Stimulated activated naive CD8-positive, alpha-beta T cell treated with anti-CD3 and anti-CD28 coated beads, Interleukin-15, amount 100 ng/mL, for 72 hours (primary cell): ENCODE results near the gene CDAN1.

Experiments used
- ATAC-seq: fragments of 150-1000 bp; cut with Tn5 transposase; 2 replicates; pipeline ENCODE4 v1.10.0; 2021; ENCODE audit warnings: mild to moderate bottlenecking, moderate library complexity
- DNase-seq, 2 donors: peaks; one replicate each; pipeline ENCODE4 v3.0.0; 2021 to 2022
- H3K27ac Mint-ChIP-seq, 2 donors: one replicate each; pipeline ENCODE4 v1.8.0; 2022; ENCODE audit warnings: mild to moderate bottlenecking in 2 of 2, mixed read lengths in 2 of 2, moderate library complexity in 2 of 2
- H3K27me3 Mint-ChIP-seq: one replicate; pipeline ENCODE4 v1.8.0; 2022; ENCODE audit warnings: mixed read lengths
- H3K4me1 Mint-ChIP-seq: one replicate; pipeline ENCODE4 v1.8.0; 2022; ENCODE audit warnings: mild to moderate bottlenecking, mixed read lengths
- H3K4me3 Mint-ChIP-seq, 2 donors: one replicate each; pipeline ENCODE4 v1.8.0; 2022; ENCODE audit warnings: mild to moderate bottlenecking in 2 of 2, mixed read lengths in 2 of 2, moderate library complexity in 1 of 2
- H3K9me3 Mint-ChIP-seq, 2 donors: one replicate each; pipeline ENCODE4 v1.8.0; 2022; ENCODE audit warnings: mixed read lengths in 2 of 2

CDAN1 gene

DNA sequence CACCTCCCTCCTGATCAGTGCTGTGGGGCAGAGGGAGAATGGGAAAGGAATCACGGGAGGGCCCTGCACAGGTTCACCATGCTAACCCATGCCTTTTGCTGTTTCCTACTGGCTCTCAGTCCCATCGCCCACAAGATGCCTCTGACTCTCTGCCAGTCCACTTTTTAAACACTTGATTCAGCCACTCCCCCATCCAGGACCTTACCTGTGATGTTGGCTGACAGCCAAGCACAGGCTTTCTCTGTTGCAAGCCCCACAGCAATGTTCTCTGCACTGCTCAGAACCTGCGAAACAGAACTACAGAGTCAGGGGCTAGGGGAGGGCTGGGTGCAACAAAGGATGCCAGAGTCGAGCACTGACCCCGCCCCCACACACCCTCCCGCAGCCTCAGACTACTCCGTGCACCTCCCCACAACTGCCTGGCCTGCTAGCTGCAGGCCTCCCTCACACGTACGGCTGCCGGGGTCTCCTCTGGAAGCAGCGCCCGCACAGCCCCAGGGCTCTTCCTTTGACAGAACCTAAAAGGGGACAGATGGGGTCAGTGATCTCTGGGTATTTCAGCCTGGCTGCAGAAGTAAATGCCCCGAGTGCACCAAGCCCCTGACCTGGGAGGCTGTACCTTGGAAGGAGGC lies 9.1 kb downstream of the CDAN1 start:
- H3K27ac Mint-ChIP-seq = no peak overlapping the region
- peaks cover under 1% of the 10 kb centered on the region for H3K4me1 Mint-ChIP-seq
- DNase-seq (no peak), ATAC-seq (no peak)
- no peaks in the 10 kb centered on the region for H3K9me3 Mint-ChIP-seq
- H3K4me3 Mint-ChIP-seq = no peak overlapping the region
- no peaks in the 10 kb centered on the region for H3K27me3 Mint-ChIP-seq

GRCh38 chr15:42726114-42726513 lies 10.8 kb downstream of the CDAN1 start:
- Mint-ChIP-seq H3K4me3 (no peak overlapping the region), H3K27ac (no peak overlapping the region), H3K27me3 (no peaks in the 10 kb centered on the region), H3K4me1 (no peaks in the 10 kb centered on the region), H3K9me3 (no peaks in the 10 kb centered on the region)
- no peak for DNase-seq
- no peak for ATAC-seq

DNA sequence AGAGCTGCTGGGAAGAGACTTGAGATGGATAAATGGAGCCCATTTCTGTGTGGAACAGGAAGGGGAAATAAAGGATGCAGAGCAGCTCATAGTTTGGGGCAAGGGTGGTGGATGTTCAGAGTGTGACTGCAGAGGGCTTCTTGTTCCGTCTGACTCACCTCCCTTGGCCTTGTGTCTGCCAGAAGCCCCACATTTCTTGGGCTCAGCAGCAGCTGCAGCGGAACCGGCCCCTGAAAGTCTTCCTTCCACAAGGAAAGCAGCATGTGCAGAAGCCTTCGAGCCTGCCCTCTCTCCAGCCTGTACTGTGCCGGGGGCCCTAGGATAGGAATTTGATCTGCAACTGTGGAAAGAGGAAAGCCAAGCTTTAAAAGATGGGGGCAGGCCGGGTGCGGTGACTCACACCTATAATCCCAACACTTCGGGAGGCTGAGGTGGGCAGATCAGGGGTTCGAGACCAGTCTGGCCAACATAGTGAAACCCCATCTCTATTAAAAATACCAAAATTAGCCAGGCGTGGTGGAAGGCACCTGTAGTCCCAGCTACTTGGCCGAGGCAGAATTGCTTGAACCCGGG lies 11.5 kb downstream of the CDAN1 start:
- Mint-ChIP-seq H3K9me3 (no peaks in the 10 kb centered on the region), H3K4me3 (no peak overlapping the region), H3K4me1 (no peaks in the 10 kb centered on the region), H3K27me3 (no peaks in the 10 kb centered on the region), H3K27ac (no peak overlapping the region)
- DNase-seq (no peak), ATAC-seq (no peak)

DNA sequence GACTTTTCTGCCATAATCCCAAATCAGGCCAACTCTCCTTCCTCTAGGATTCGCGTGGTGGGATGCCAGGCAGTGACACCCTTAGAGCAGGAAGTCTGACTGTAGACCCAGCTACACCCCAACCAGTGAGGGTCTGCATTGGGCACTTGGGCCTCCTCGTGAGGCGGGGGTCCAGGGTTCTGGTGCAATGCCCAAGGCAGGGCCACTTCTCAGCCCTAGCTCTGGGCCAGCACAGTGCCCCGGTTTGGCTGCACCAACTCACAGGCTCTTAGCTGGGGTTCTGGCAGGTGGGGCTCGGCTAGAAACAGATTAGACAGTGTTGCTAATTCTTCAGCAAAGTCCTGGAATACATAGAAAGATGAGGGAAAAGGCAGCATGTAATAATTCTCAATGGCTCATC lies 12.7 kb downstream of the CDAN1 start:
- ATAC-seq (no peak), DNase-seq (no peak)
- Mint-ChIP-seq H3K27me3 (no peaks in the 10 kb centered on the region), H3K4me3 (no peak overlapping the region), H3K9me3 (no peaks in the 10 kb centered on the region), H3K27ac (no peak overlapping the region), H3K4me1 (no peaks in the 10 kb centered on the region)

DNA sequence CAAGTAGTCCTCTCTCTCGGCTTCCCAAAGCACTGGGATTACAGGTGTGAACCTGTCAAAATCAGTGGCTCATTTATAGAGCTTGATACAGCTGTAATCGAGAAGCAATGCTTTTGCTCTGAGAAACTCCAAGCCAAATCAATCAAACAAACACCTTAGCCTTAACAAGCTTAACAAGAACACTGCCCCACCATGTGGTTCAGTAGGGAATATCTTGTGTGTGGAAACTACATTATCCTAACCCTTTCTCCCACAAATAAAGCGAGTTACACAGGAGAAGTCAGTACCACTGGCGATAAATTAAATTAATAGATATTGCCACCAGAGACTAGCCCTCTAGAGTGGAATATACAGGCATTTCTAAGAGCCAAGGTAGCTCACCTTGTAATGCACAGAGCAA lies 13.9 kb downstream of the CDAN1 start:
- Mint-ChIP-seq H3K4me3 (no peak overlapping the region), H3K9me3 (no peaks in the 10 kb centered on the region), H3K27me3 (no peaks in the 10 kb centered on the region), H3K4me1 (no peaks in the 10 kb centered on the region), H3K27ac (no peak overlapping the region)
- DNase-seq = no peak
- no peak for ATAC-seq

DNA sequence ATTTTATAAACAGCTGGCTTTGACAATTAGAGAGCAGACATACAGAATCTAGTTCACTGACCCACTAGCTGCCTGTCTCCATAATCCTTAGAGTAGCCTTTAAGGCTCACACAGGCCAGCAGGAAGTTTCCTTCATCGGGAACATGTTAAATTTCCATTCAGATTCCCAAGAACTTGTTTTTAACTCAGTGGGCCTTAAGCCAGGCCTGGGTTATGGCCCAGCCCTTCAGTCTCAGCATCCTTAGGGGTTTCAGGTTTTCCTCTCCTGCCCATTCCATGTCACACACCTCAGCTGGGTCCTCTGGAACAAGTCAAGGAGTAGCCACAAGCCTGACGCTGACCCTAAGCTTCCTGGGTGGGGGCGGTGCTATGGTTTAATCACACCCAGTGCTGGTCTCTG lies 15.0 kb downstream of the CDAN1 start:
- Mint-ChIP-seq H3K4me3 (no peak overlapping the region), H3K27ac (peak overlapping the region in 1 of 2 donors; percentile 57), H3K4me1 (no peaks in the 10 kb centered on the region), H3K27me3 (no peaks in the 10 kb centered on the region), H3K9me3 (no peaks in the 10 kb centered on the region)
- DNase-seq (no peak), ATAC-seq (no peak)

DNA sequence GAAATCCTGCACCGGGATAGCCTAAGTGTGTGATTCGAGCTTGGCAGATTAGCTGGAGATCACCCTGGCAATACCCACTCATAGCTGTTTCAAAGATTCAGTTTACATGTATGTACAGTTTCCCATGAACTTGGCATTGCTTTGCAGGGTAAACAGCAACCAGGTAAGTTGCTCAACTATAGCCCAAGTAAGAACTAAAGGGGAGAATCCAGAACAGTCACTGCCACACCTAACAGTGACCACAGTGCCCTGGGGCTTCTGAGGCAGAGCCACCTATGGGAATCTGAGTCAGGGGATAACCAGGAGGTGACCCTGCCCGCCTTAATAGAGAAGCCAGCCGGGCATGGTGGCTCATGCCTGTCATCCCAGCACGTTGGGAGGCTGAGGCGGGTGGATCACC lies 15.9 kb downstream of the CDAN1 start:
- H3K27ac Mint-ChIP-seq = no peak overlapping the region

GRCh38 chr15:42720071-42720470 lies 16.9 kb downstream of the CDAN1 start:
- DNase-seq = no peak
- Mint-ChIP-seq H3K27ac (no peak overlapping the region), H3K4me1 (no peaks in the 10 kb centered on the region), H3K9me3 (no peaks in the 10 kb centered on the region), H3K4me3 (no peak overlapping the region), H3K27me3 (no peaks in the 10 kb centered on the region)
- ATAC-seq = no peak

More for the DNA sequence above, 15.9 kb downstream of the CDAN1 start:
- ATAC-seq (no peak), DNase-seq (no peak)
- Mint-ChIP-seq H3K9me3 (no peaks in the 10 kb centered on the region), H3K4me1 (no peaks in the 10 kb centered on the region), H3K27me3 (no peaks in the 10 kb centered on the region), H3K4me3 (no peak overlapping the region)

GRCh38 chr15:42719043-42719442 lies 17.9 kb downstream of the CDAN1 start:
- DNase-seq (no peak), ATAC-seq (no peak)
- no peaks in the 10 kb centered on the region for H3K4me1 Mint-ChIP-seq
- no peaks in the 10 kb centered on the region for H3K27me3 Mint-ChIP-seq
- peak overlapping the region in 1 of 2 donors; percentile 44 for H3K27ac Mint-ChIP-seq
- no peak overlapping the region for H3K4me3 Mint-ChIP-seq
- H3K9me3 Mint-ChIP-seq = no peaks in the 10 kb centered on the region

DNA sequence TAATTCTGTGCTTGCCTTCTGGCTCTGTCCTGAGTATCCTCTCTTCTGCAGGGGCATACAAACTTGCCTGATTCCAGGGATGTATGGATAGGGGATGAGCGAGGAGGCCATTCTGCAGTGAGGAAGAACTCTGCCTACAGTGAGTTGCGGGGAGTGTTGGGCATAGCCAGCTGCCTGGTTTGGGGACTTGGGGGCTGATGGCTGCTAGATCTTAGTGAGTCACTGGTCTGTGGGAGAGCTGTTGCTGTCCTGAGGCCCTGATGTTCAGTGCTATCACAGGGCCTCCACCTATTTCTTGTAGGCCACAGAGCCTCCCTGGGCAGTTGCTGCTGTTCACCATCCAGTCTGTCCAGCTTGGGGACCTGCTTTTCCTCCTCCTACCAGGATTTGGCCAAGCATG lies 20.3 kb downstream of the CDAN1 start:
- ATAC-seq = no peak
- Mint-ChIP-seq H3K4me3 (no peak overlapping the region), H3K4me1 (no peaks in the 10 kb centered on the region), H3K27me3 (no peaks in the 10 kb centered on the region), H3K27ac (no peak overlapping the region), H3K9me3 (no peaks in the 10 kb centered on the region)
- DNase-seq = no peak

DNA sequence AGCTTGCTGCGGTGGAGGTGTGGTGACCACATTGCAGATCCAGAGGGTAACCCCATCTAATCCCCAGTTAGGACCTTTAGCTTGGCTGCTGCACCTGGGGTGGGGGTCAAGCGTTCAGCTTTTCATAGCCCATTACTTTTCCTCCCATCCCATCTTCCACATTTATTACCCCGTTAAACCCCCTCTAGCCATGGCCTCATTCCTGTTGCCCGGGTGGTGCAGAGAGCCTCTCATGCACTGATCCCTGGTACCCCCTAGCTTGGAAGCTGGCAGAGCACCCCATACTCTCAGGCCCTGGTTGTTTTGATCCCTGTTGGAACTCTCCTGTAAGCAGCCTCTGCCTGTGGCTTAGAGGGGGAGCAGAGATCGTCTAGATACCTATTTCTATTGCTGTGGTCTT lies 20.8 kb downstream of the CDAN1 start:
- ATAC-seq (no peak), DNase-seq (no peak)
- H3K4me1 Mint-ChIP-seq = no peaks in the 10 kb centered on the region
- H3K9me3 Mint-ChIP-seq = no peaks in the 10 kb centered on the region
- no peak overlapping the region for H3K4me3 Mint-ChIP-seq
- peak overlapping the region in 1 of 2 donors; percentile 10 for H3K27ac Mint-ChIP-seq
- H3K27me3 Mint-ChIP-seq = no peaks in the 10 kb centered on the region

GRCh38 chr15:42712584-42712983 lies 24.3 kb downstream of the CDAN1 start:
- Mint-ChIP-seq H3K27me3 (no peaks in the 10 kb centered on the region), H3K4me1 (no peaks in the 10 kb centered on the region), H3K27ac (no peak overlapping the region), H3K4me3 (no peak overlapping the region), H3K9me3 (no peaks in the 10 kb centered on the region)
- DNase-seq (no peak), ATAC-seq (no peak)

DNA sequence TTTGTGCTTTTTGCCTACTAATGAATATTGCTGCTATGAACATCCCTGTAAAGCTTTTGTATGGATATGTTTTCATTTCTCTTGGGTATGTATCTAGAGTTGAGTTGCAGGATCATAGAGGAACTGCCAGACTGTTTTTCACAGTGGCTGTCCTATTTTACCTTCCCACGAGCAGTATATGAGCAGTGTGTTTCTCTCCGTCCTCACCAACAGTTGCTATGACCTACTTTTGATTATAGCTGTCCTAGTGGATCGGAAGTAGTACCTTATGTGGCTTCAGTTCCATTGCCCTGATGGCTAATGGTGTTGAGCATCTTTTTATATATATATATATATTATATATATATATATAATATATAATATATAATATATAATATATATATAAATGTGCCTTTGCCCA lies 25.2 kb downstream of the CDAN1 start:
- no peak overlapping the region for H3K27ac Mint-ChIP-seq
- DNase-seq (no peak), ATAC-seq (no peak)
- no peaks in the 10 kb centered on the region for H3K4me1 Mint-ChIP-seq
- H3K27me3 Mint-ChIP-seq = no peaks in the 10 kb centered on the region
- H3K4me3 Mint-ChIP-seq = no peak overlapping the region
- no peaks in the 10 kb centered on the region for H3K9me3 Mint-ChIP-seq

DNA sequence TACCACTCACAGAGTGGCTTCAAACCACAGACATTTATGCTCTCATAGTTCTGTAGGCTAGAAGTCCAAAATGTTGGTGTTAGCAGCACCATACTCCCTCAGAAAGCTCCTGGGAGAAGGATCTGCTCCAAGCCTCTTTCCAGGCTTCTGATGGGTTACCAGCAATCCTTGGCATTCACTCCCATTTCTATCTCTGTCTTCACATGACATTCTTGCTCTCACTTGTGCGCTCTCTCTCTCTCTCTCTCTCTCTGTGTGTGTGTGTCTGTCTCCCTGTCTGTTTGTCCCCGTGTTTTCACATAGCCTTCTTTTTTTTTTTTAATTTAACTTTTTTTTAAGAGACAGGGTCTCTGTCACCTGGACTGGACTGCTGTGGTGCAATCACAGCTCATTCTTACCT lies 26.3 kb downstream of the CDAN1 start:
- Mint-ChIP-seq H3K27ac (no peak overlapping the region), H3K4me3 (no peak overlapping the region), H3K4me1 (no peaks in the 10 kb centered on the region), H3K27me3 (no peaks in the 10 kb centered on the region), H3K9me3 (no peaks in the 10 kb centered on the region)
- DNase-seq (no peak), ATAC-seq (no peak)

DNA sequence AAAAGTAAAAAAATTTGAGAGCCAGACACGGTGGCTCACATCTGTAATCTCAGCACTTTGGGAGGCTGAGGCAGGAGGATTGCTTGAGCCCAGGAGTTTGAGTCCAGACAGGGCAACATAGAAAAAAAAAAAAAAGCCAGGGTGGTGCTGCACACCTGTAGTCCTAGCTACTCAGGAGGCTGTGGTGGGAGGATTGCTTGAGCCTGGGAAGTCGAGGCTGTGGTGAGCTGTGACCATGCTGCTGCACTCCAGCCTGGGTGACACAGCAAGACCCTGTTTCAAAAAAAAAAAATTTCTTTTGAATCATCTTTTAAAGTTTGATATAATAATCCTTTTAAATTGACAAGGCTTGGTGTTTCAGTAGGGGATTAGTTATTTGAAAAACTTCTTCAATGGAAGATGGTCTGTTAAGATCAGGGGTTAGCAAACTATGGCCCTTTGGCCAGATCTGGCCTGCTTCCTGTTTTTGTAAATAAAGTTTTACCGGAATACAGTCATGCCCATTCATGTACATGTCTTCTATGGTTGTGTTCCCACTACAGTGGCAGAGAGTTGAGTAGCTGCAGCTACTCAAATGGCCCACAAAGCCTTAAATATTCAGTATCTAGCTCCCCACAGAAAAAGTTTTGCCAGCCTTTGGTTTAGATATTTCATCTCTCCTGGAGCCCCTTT lies 28.9 kb downstream of the CDAN1 start:
- H3K4me3 Mint-ChIP-seq = no peak overlapping the region
- H3K4me1 Mint-ChIP-seq = peaks cover 6% of the 10 kb centered on the region
- no peaks in the 10 kb centered on the region for H3K27me3 Mint-ChIP-seq
- ATAC-seq = no peak
- H3K9me3 Mint-ChIP-seq = no peaks in the 10 kb centered on the region
- no peak for DNase-seq
- peak overlapping the region in 1 of 2 donors; percentile 82 for H3K27ac Mint-ChIP-seq

- Mint-ChIP-seq H3K4me3 (no peak overlapping the region), H3K27ac (no peak overlapping the region), H3K4me1 (peaks cover 6% of the 10 kb centered on the region), H3K9me3 (no peaks in the 10 kb centered on the region), H3K27me3 (no peaks in the 10 kb centered on the region)
- no peak for ATAC-seq
- no peak for DNase-seq
These were observed 29.9 kb downstream of the CDAN1 start for GRCh38 chr15:42707068-42707467.

GRCh38 chr15:42705336-42705735 lies 31.6 kb downstream of the CDAN1 start:
- ATAC-seq (no peak), DNase-seq (no peak)
- Mint-ChIP-seq H3K4me1 (peaks cover 6% of the 10 kb centered on the region), H3K27ac (no peak overlapping the region), H3K27me3 (no peaks in the 10 kb centered on the region), H3K9me3 (no peaks in the 10 kb centered on the region), H3K4me3 (no peak overlapping the region)
